GM21576 (cell line): ENCODE data around the gene PLA2G4A.

Source experiments
- ATAC-seq: cut with Tn5 transposase; IDR thresholded peaks from one replicate; pipeline ENCODE4 v1.9.1; 2021; ENCODE audit warnings: mild to moderate bottlenecking, moderate library complexity; ENCODE audit not compliant: unreplicated experiment

PLA2G4A gene

GRCh38 chr1:186828611-186829454, at the start of gene PLA2G4A:
Gene PLA2G4A (plus strand): TSS chr1:186828949. CDS start chr1:186854355, 25,406 bp downstream.
- peak; percentile 80 for ATAC-seq

GRCh38 chr1:186780076-186780475, 48.7 kb upstream of the PLA2G4A start:
- ATAC-seq: no peak

- ATAC-seq: no peak
Observed at GRCh38 chr1:186781730-186782129, 47.0 kb upstream of the PLA2G4A start.

DNA sequence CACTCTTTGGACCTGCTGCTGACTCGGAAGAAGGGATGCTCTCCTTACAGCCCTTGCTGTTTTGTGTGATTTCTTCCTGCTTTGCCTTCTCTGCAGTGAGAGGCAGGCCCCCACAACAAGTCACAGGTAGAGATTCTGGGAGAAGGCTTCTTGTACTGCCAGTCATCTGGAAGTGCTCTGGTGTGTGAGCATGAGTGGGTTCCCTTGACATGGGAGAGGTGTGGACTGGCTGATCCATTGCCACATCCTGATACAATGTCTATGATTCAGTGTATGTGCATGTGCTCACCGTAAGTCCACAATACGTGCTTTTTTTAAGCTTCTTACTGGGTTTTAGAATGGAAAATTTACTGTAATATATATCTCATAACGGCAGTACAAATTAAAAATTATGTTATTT, 46.0 kb upstream of the PLA2G4A start:
- no peak for ATAC-seq

DNA sequence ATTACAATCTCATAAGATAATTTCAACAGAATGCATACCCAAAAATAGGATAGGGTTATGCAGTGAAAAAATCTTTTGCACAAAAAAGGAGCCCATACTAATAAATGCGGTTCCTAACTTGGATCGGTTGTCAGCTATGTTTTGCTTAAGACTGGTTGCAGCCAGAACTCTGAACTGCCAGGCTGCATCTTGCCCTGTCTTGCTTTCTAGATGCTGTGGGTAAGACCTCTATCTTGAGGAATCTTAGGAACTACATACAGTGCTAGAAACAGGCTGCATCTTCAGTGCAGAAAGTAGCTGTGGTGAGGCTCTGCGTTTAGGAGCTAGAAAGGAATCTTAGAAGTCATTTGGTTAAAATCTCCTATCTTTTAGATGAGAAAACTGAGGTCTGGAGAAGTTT, 45.6 kb upstream of the PLA2G4A start:
- ATAC-seq: no peak

DNA sequence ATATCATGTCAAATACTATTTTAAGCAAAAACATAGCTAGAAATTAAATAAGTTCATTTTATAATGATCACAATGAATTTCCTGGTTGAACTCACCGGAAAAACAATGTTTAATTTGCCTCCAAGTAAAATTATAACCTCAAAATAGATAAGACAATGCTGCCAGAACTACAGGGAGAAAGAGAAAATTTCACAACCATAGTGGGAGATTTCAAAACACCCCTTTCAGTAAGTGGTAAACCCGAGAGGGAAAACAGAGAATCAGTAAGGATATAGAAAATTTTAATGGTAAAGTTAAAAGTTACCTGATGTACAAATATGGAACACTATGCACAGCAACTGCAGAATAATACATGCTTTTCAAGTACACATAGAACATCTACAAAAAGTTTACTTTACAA, 43.2 kb upstream of the PLA2G4A start:
- no peak for ATAC-seq

GRCh38 chr1:186790101-186790500, 38.6 kb upstream of the PLA2G4A start:
- ATAC-seq: no peak

DNA sequence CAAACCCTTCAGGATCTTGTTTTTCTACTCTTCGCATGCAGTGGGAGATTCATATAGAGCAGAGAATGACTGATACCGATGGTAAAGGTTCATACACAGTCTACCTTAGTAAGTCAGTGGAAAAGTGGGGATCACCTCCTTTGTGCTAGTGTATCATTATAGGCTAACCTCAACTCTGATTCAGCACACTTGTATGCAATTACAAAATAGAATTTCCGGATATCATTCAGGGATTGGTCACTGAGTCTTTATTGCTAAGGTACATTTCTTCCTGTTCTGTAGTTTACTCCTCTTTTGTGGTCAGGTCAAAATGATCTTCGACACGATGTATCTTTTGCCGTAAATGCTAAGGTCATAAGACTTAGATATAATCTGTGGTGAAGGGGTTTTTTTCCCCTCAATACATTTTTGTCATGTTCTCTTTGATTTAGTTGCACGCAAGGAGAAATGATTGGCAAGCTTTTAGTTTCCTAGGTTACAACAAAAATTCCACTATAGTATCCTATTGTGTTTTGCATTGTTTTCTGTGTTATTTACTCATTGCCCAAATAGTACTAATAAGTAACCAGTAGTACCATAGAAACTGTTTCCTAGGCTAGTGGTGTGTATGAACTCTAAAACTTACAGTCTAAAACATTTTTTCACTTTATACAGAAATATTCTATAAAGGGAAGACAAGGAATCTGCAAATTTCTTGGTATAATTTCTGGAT, 35.7 kb upstream of the PLA2G4A start:
- no peak for ATAC-seq

- ATAC-seq: no peak
Observed at GRCh38 chr1:186793582-186793927, 35.2 kb upstream of the PLA2G4A start.

GRCh38 chr1:186798960-186799688, 29.6 kb upstream of the PLA2G4A start:
- ATAC-seq: no peak

- ATAC-seq: peak; percentile 94
Observed at GRCh38 chr1:186799689-186800054, 29.1 kb upstream of the PLA2G4A start.

- no peak for ATAC-seq
Observed at GRCh38 chr1:186802388-186802787, 26.4 kb upstream of the PLA2G4A start.

DNA sequence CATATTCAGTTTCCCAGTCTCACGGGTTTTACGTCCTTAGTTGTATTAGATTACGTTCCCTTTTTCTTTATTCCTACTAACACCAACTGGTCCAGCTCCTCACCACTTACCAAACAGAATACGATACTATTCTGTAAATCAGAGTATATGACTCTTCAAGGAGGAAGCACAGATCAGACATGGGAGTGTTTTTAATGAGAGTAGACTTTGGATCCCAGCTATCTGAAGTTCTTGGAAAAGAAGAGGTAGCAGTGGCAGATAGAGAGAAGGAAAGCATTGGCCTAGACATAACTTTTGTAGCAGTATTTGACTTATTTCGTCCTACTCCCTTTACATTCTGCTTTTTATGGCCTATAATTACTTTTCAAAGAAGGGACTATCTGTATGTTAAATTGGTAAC, 24.1 kb upstream of the PLA2G4A start:
- no peak for ATAC-seq

DNA sequence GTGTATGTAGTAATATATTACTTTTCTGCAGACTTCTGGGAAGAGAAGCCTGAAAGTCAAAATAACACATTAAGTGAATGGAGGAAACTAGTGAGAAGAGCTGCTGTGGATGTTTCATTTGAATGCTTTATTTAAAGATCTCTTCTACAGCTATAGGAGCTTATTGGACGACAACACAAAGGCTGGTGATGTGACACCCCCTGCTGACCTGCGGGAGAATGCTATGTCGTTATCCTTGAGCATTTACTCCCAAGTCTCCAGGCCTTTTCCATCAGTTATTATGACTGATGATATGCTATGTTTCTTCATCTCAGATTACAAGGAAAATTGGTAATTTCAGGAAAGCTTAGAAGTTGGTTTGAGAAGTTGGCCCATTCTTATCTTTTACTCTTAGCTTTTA, 22.3 kb upstream of the PLA2G4A start:
- no peak for ATAC-seq

DNA sequence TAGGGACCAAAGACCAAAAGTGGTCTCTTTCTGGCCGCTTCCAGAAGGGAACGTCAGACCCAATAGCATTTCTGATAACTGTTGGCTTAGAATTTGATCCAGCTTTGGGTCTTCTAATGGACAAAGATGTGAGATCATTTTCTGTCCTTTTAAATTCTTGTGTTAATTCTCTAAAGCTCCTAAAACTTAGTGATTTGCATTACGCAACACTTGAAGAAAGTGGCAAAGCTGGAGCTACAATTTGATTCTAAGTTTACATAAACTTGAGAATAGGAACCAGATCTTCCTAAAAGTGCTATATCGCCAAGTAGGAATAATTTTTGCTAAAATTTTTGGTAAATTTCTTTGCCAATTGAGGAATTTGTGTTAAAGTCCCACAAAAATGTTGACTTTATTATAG, 21.6 kb upstream of the PLA2G4A start:
- no peak for ATAC-seq

GRCh38 chr1:186811892-186812291, 16.9 kb upstream of the PLA2G4A start:
- no peak for ATAC-seq

- ATAC-seq: no peak
Observed at GRCh38 chr1:186812570-186812969, 16.2 kb upstream of the PLA2G4A start.

DNA sequence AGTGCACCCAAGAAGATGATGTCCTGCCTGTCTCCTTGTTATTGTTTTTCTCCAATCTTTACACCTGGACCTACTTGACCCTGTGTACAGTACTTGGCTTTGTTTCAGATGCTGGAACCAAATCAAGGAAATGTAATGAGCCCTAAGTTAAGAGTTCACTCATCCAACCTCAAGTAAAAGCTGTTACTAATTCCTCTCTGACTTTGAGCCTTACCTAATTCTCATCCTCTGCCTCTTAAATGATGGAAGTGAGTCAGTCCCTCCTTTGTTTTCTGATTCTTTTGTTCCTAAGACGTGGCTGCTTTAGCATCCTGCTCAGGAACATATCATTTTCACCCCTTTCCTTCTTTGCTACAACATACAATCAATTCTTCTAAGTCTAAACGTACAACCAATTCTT, 15.3 kb upstream of the PLA2G4A start:
- no peak for ATAC-seq

DNA sequence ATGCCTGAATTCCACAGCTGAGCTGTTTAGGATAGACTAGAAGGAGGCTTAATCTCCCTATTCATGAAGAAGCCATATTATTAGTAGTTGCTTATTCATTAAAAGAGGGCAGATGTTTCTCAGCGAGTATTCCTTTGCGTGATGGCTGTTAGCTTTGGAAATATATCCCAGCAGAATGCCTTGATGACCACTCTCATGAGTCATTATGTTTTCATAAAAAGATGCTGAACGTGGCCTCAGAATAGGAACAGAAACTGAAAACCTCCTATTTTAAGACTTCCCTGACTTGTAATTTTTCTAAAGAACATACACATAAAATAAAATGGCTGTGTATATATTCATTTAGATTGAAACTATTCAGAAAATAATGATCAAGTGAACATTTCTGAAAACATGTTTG, 9.6 kb upstream of the PLA2G4A start:
- peak; percentile 81 for ATAC-seq

- ATAC-seq: peak; percentile 23
Observed at GRCh38 chr1:186819563-186819962, 9.2 kb upstream of the PLA2G4A start.

DNA sequence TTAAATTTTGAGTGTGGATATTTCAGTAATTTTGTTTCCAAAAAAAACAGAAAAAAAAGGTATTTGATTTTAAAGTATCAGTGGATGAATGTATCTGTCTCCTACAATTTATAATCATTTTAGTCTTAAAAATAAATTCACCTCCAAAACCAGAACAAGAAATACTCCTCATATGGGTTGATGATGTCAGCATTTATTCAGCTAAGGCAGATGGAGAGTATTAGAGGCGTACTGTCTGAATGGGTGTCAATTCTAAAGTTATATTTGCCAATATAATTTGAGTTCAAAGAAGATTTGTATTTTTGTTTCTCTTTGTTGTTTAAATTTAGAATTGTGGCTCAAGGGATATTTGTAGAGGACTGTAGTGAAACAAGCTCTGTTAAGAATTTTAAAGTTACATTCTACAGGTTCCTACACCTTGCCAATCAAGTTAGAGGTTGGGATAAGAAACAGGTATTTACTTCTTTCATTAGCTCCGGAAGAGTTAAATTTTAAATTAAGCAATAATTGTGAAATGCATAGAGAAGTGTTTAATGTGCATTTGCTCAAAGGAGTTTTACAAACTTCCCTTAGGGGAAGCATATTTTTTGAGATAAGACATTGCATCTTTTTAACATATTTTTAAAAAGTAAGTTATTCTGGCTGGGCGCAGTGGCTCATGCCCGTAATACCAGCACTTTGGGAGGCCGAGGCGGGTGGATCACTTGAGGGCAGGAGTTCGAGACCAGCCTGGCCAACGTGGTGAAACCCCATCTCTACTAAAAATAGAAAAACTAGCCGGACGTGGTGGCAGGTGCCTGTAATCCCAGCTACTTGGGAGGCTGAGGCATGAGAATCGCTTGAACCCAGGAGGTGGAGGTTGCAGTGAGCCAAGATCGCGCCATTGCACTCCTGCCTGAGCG, 1.2 kb downstream of the PLA2G4A start:
- no peak for ATAC-seq
